IMR-90 (cell line): ENCODE data around the gene TSPAN8. TPM values are rescaled to one million over a fixed set of nuclear protein-coding genes. Genes with fewer than 3 reads are reported as not detected.

Experiments
- ATAC-seq: fragments of 200-7000 bp; cut with Tn5 transposase; 2 replicates; pipeline ENCODE4 v1.9.1; 2020; ENCODE audit warnings: low read depth, mild to moderate bottlenecking, moderate library complexity
- BruUV-seq: library from RNA; stranded (reverse); fragments of 400-500 nt; replicated peaks from 2 replicates; lab custom pipeline; 2021; lab: Mats Ljungman, UMichigan
- CTCF ChIA-PET: fragments of 300-600 bp; formaldehyde crosslinking; extraction: SDS; loops from one replicate; lab custom pipeline; 2021; ENCODE audit warnings: antibody characterized with exemption; lab: Yijun Ruan, JAX
- POLR2A ChIA-PET: fragments of 300-600 bp; sonication (Branson Sonifier 250); formaldehyde crosslinking; loops from one replicate; lab custom pipeline; 2022; ENCODE audit warnings: antibody characterized with exemption; ENCODE audit not compliant: unreplicated experiment; lab: Charles Lee
- DNase-seq: peaks from one replicate; pipeline ENCODE4 v3.0.0; 2013
- H2AFZ ChIP-seq: replicated peaks from 2 replicates; pipeline ENCODE3; 2013; ENCODE audit warnings: low read length, mild to moderate bottlenecking; ENCODE audit not compliant: poor library complexity
- H2AK5ac ChIP-seq: 2 replicates; pipeline ENCODE4 v1.6.1; 2013; ENCODE audit warnings: low read depth, low read length, inconsistent platforms
- H2AK9ac ChIP-seq: replicated peaks from 2 replicates; pipeline ENCODE3; 2013; ENCODE audit warnings: mild to moderate bottlenecking, low read depth, low read length, moderate library complexity; ENCODE audit not compliant: poor library complexity
- H2BK120ac ChIP-seq: 2 replicates; pipeline ENCODE4 v1.6.1; 2013; ENCODE audit warnings: low read depth, low read length, inconsistent platforms
- H2BK15ac ChIP-seq: 3 replicates; pipeline ENCODE4 v1.6.1; 2013; ENCODE audit warnings: low read depth, low read length, inconsistent platforms
- H2BK20ac ChIP-seq: 2 replicates; pipeline ENCODE4 v1.6.1; 2013; ENCODE audit warnings: low read depth, mild to moderate bottlenecking, inconsistent platforms, low read length, moderate library complexity
- H2BK5ac ChIP-seq: 2 replicates; pipeline ENCODE4 v1.6.1; 2013; ENCODE audit warnings: mild to moderate bottlenecking, low read depth, low read length, inconsistent platforms; ENCODE audit not compliant: poor library complexity, severe bottlenecking
- H3K14ac ChIP-seq: replicated peaks from 2 replicates; pipeline ENCODE4 v1.6.1; 2013; ENCODE audit warnings: low read depth, low read length, inconsistent platforms
- H3K18ac ChIP-seq: 2 replicates; pipeline ENCODE4 v1.6.1; 2013; ENCODE audit warnings: low read depth, low read length, control low read depth
- H3K23ac ChIP-seq: 2 replicates; pipeline ENCODE4 v1.6.1; 2013; ENCODE audit warnings: low read depth, low read length, inconsistent platforms
- H3K27ac ChIP-seq: 2 replicates; pipeline ENCODE4 v1.5.1; 2013; ENCODE audit warnings: mild to moderate bottlenecking, control low read depth, low read length; ENCODE audit not compliant: insufficient read depth
- H3K27me3 ChIP-seq: 2 replicates; pipeline ENCODE4 v1.6.1; 2013; ENCODE audit warnings: low read length; ENCODE audit not compliant: control insufficient read depth, insufficient read depth
- H3K36me3 ChIP-seq: 2 replicates; pipeline ENCODE4 v1.6.1; 2013; ENCODE audit warnings: low read length, mixed read lengths; ENCODE audit not compliant: control insufficient read depth, insufficient read depth
- H3K4ac ChIP-seq: 2 replicates; pipeline ENCODE4 v1.6.1; 2013; ENCODE audit warnings: low read depth, low read length, inconsistent platforms
- H3K4me1 ChIP-seq: 2 replicates; pipeline ENCODE4 v1.6.1; 2013; ENCODE audit warnings: low read length, mixed read lengths; ENCODE audit not compliant: control insufficient read depth, insufficient read depth
- H3K4me2 ChIP-seq: 2 replicates; pipeline ENCODE4 v1.6.1; 2013; ENCODE audit warnings: low read depth, mild to moderate bottlenecking, control low read depth, low read length, moderate library complexity
- H3K4me3 ChIP-seq: 2 replicates; pipeline ENCODE4 v1.5.1; 2013; ENCODE audit warnings: low read depth, mild to moderate bottlenecking, control low read depth, low read length, moderate library complexity; ENCODE audit not compliant: insufficient read depth
- H3K56ac ChIP-seq: 2 replicates; pipeline ENCODE4 v1.6.1; 2013; ENCODE audit warnings: low read length, inconsistent platforms; ENCODE audit not compliant: insufficient read depth; ENCODE audit errors: extremely low read depth
- H3K79me1 ChIP-seq, 2 experiments: 2 replicates each; pipeline ENCODE4 v1.6.1; 2013; ENCODE audit warnings: low read length in 2 of 2, inconsistent platforms in 1 of 2, low read depth in 1 of 2
- H3K9ac ChIP-seq: 2 replicates; pipeline ENCODE4 v1.6.1; 2013; ENCODE audit warnings: low read depth, low read length, control low read depth
- H3K9me1 ChIP-seq: 2 replicates; pipeline ENCODE4 v1.6.1; 2013; ENCODE audit warnings: low read length, inconsistent platforms; ENCODE audit not compliant: insufficient read depth
- H3K9me3 ChIP-seq: 2 replicates; pipeline ENCODE4 v1.6.1; 2013; ENCODE audit warnings: low read length; ENCODE audit not compliant: control insufficient read depth, insufficient read depth
- H4K20me1 ChIP-seq: 2 replicates; pipeline ENCODE4 v1.6.1; 2013; ENCODE audit warnings: low read length, inconsistent platforms; ENCODE audit not compliant: insufficient read depth
- H4K5ac ChIP-seq: 2 replicates; pipeline ENCODE4 v1.6.1; 2013; ENCODE audit warnings: mild to moderate bottlenecking, low read depth, low read length, control low read depth
- H4K8ac ChIP-seq, 2 experiments: 2 replicates each; pipeline ENCODE4 v1.6.1; 2013; ENCODE audit warnings: low read depth in 2 of 2, low read length in 2 of 2, control low read depth in 1 of 2, inconsistent platforms in 1 of 2
- H4K91ac ChIP-seq: 2 replicates; pipeline ENCODE4 v1.6.1; 2013; ENCODE audit warnings: low read depth, low read length, inconsistent platforms; ENCODE audit not compliant: insufficient read depth
- BHLHE40 ChIP-seq: fragments of 150-350 bp; IDR thresholded peaks from 2 replicates; pipeline ENCODE4 v1.6.1; 2016; ENCODE audit warnings: mild to moderate bottlenecking, low read depth, low read length
- CEBPB ChIP-seq: IDR thresholded peaks from 2 replicates; pipeline ENCODE4 v1.6.1; 2012; ENCODE audit warnings: low read depth, low read length, improper control_type of control experiment
- CTCF ChIP-seq: conservative IDR thresholded peaks from 2 replicates; pipeline ENCODE4 v1.5.1; 2012; ENCODE audit warnings: mild to moderate bottlenecking, low read depth, low read length, improper control_type of control experiment
- FOS ChIP-seq: fragments of 150-350 bp; IDR thresholded peaks from 2 replicates; pipeline ENCODE4 v1.6.1; 2016; ENCODE audit warnings: low read depth, low read length
- MAFK ChIP-seq: IDR thresholded peaks from 2 replicates; pipeline ENCODE4 v1.6.1; 2012; ENCODE audit warnings: low read depth, low read length, improper control_type of control experiment
- RFX5 ChIP-seq: IDR thresholded peaks from 2 replicates; pipeline ENCODE4 v1.8.0; 2012; ENCODE audit warnings: low read depth, mild to moderate bottlenecking, low read length, moderate library complexity
- USF2 ChIP-seq: fragments of 150-350 bp; IDR thresholded peaks from 2 replicates; pipeline ENCODE4 v1.6.1; 2017; ENCODE audit warnings: mild to moderate bottlenecking, antibody characterized with exemption, low read length, low read depth
- dilution Hi-C: fragments of 300-500 bp; cut with HindIII; formaldehyde crosslinking; loops from one replicate; pipeline ENCODE4 v1.14.3; 2018; ENCODE audit warnings: low sequenced_read_pairs; ENCODE audit not compliant: unreplicated experiment
- in situ Hi-C: fragments of 300-500 bp; cut with MboI; formaldehyde crosslinking; loops from 3 replicates; pipeline ENCODE4 v1.14.3; 2019; ENCODE audit warnings: low sequenced_read_pairs, inconsistent platforms, mixed read lengths
- intact Hi-C: fragments of 100-400 bp; cut with micrococcal nuclease; formaldehyde crosslinking; loops from 2 replicates; pipeline ENCODE4 v1.10.0; 2022
- polyA plus RNA-seq, 3 experiments: library from polyadenylated mRNA; depleted of rRNA; stranded (reverse); fragments of >200 nt; gene quantifications; 2 replicates each; pipeline ENCODE4 v1.2.3, GENCODE V29; 2012; ENCODE audit warnings: low replicate concordance in 1 of 3
- total RNA-seq: library from RNA; depleted of rRNA; stranded (reverse); fragments of >200 nt; gene quantifications from 2 replicates; pipeline ENCODE4 v1.2.3, GENCODE V29; 2012

The TSPAN8 gene
- total and polyA plus RNA-seq, 2 of the 4 experiments (the other 2 are of a cell fraction): not detected

- dilution Hi-C loops (no loop called here), in situ Hi-C loops (no loop called here), intact Hi-C loops (no loop called here)
- Histone ChIP-seq H4K20me1 (no peaks in the 10 kb centered on the region), H2AFZ (no peak overlapping the region), H3K9ac (no peak overlapping the region), H2AK5ac (no peak overlapping the region), H3K79me1 (no peaks in the 10 kb centered on the region), H3K18ac (no peak overlapping the region), H3K9me3 (no peaks in the 10 kb centered on the region), H2AK9ac (no peak overlapping the region), H3K27ac (no peak overlapping the region), H3K4me3 (no peak overlapping the region), H3K4me2 (no peak overlapping the region), H4K5ac (no peak overlapping the region), H2BK20ac (no peak overlapping the region), H3K9me1 (no peaks in the 10 kb centered on the region), H2BK5ac (no peak overlapping the region), H3K23ac (no peak overlapping the region), H3K36me3 (no peaks in the 10 kb centered on the region), H3K14ac (no peak overlapping the region), H2BK120ac (no peak overlapping the region), H3K56ac (no peak overlapping the region), H4K8ac (no peak overlapping the region), H2BK15ac (no peak overlapping the region), H4K91ac (no peak overlapping the region), H3K4me1 (no peaks in the 10 kb centered on the region), H3K4ac (no peak overlapping the region), H3K27me3 (no peaks in the 10 kb centered on the region)
- TF ChIP-seq RFX5 (no peak), MAFK (peak; percentile 12; the same call in 1 of the 2 replicates), BHLHE40 (no peak), CTCF (no peak), USF2 (no peak), FOS (no peak), CEBPB (no peak)
- no peak for ATAC-seq
- ChIA-PET POLR2A (no interaction called here), CTCF (no interaction called here)
- no TSS peak for BruUV-seq
- no peak for DNase-seq
These were observed 17.0 kb upstream of the TSPAN8 start for GRCh38 chr12:71174825-71175224.
